DMS79 (cell line): ENCODE data around the gene ZBTB44.
"Not testable (repeated sequence)": the region's sequence is repeated elsewhere in the genome, so short reads cannot be mapped to it uniquely, and the experiment has no call there.

Experiments used
- DNase-seq: peaks from one replicate; lab custom pipeline; 2025; lab: John Stamatoyannopoulos, UW

The ZBTB44 gene

DNA sequence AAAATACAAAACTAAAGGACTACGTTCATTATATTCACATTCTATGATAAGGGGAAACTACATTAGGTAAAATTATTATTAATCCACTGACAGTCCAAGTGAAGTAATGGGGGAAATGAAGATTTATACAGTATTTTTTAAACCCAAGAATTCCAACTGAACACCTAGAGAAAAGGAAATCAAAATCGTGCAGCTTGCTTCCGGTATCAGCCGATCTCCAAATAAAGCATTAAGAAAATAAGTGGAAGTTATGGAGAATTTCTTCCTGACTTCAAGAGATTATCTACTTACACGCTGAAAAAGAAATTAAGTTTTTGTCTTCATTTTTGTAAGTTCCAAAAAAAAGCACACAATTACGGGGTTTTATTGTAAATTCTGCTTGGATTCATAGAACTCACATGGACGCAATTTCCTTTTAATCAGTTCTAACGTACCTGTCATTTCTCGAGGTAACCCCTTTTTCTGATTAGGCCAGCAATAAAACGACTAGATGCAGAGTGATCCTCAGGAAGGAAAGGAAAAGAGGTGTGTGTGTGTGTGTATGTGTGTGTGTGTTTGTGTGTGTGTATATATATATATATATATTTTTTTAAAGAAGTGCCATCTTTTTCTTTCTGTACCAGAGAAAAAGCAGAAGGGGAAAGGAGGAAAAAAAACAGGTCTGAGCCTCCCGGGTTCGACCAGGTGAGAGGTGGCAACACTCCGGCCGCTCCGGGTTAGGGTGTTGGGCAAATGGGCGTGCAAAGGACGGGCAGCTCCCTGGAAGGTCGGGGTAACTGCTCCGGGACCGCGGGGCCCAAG is 1.1 kb downstream of the ZBTB44 start:
- no peak for DNase-seq

DNA sequence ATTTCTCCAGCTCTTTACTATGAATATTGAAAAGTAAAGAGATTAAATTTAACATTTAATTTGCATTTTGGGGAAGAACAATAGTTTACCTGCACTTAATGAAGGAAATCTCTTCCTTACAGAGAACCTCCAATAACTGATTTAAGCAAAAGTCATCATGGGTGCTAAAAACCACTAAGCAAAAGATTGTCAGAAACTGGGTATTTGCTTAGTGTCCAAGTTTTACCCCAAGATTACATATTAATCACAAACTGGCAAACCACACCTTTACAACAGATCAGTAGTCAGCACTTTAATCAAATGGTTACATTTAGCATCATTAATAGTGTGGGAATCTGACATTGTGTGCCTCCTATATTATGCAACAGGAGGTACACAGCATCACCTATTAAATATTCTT is 2.7 kb downstream of the ZBTB44 start:
- DNase-seq, result no peak

DNA sequence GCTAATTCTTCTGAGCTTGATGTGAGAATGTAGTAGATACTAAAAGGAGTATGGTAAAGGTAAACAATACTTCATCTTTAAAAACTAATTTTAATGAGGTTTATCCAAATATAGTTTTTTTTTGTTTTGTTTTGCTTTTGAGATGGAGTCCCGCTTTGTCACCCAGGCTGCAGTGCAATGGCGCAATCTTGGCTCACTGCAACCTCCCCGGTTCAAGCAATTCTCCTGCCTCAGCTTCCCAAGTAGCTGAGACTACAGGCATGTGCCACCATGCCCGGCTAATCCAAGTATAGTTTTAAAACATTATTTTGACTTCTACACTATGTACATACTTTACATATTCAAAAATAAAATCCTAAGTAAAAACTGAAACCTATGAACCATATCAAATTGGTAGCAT is 4.1 kb downstream of the ZBTB44 start:
- DNase-seq, result no peak

DNA sequence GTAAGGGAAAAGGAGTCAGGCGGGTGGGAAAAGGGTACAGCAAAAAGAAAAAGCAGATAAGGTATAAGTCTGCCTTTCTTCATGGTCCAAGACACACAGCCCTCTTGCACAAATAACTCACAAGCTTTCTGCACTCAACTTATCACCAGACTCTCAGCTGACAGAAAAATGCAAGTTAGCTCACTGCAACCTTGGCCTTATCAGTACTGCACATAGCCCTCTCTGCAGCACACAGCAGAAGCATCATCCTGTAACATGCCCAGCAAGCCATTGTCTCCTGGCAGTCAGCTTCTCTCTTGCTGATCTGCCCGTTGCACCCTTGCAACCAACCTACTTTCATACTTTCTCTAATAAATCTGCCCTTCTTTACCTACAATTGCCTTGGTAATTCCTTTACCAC is 5.8 kb downstream of the ZBTB44 start:
- no peak for DNase-seq

DNA sequence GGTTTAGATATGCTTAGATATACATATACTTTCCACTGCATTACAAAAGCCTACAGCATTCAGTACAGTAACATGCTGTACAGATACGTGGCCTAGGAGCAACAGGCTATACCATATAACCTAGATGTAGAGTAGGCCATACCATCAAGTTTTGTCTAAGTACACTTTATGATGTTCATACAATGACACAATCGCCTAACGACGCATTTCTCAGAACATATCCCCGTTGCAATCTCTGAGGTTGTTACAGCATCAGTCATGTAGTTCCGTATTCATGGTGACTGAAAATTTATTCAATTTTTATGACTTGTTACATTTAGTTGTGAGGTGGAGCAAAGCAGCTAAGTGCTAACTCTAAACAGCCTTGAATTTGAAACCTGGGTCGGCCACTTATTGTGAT is 6.7 kb downstream of the ZBTB44 start:
- no peak for DNase-seq

DNA sequence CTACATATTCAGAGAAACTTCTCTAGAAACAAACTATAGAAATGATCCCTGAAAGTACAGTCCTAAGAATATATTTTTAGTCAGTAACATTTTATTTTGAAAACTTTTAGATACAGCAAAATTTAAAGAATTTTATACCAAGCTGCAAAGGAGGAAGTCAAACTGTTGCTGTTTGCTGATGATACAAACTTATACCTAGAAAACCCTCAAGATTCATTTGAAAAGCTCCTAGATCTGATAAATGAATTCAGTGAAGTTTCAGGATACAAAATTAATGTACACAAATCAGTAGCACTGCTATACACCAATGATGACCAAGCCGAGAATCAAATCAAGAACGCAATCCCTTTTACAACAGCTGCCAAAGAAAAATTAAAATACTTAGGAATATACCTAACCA is 10.1 kb downstream of the ZBTB44 start:
- no peak for DNase-seq

DNA sequence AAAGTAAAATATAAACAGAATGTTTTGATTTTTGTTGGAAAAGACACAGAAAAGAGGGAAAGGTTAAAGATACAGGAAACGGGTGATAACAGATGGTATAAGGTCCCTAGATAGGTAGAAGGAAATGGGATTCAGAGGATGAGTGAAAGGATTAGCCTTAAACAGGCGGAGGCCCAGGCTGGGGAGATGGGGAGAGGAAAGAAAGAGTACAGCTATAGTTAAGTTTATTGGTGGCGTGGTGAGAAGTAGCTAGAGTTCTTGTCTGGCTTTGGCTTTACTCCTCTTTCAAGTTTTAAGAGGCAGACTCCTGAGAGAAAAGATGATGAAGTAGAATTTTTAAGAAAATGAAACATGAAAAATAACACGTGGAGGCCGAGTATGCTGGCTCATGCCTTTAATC is 13.7 kb downstream of the ZBTB44 start:
- no peak for DNase-seq

DNA sequence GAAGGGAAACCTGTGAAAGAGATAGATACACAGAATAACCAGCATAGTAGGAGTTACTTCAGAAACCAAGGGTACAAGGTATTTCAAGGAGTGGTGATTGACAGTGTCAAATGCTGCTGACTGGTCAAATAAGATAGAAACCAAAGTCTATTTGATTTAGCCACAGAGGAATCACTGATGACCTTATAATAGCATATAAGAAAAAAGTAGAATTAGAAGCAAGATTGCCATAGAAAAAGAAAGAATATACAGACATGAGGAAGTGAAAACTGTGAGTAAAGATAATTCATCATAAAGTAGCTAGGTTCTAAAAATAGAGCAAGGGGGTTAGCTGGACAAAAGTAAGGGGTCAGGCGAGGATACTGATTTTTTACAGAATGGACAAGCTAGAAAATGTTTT is 14.2 kb downstream of the ZBTB44 start:
- no peak for DNase-seq

DNA sequence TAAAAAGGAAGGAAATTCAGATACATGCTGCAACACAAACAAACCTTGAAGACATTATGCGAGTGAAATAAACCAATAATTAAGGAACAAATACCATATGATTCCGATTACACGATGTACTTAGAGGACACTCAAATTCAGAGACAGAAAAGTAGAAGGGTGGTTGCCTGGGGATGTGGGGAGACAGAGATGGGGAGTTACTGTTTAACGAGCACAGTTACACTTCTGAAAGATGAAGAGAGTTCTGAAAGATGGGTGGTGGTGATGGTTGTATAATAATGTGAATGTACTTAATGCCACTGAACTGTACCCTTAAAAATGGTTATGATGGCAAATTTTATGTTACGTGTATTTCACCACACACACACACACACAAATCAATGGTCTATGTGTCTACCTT is 14.7 kb downstream of the ZBTB44 start:
- no peak for DNase-seq

DNA sequence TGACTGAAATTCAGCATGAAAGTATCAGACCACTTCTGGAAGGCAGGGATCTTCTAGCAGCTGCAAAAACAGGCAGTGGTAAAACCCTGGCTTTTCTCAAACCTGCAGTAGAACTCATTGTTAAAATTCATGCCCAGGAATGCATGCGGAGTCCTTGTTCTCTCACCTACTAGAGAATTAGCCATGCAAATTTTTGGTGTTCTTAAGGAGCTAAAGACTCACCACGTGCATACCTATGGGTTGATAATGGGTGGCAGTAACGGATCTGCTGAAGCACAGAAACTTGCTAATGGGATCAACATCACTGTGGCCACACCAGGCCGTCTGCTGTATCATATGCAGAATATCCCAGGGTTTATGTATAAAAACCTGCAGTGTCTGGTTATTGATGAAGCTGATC is 19.1 kb downstream of the ZBTB44 start:
- DNase-seq, result no peak

DNA sequence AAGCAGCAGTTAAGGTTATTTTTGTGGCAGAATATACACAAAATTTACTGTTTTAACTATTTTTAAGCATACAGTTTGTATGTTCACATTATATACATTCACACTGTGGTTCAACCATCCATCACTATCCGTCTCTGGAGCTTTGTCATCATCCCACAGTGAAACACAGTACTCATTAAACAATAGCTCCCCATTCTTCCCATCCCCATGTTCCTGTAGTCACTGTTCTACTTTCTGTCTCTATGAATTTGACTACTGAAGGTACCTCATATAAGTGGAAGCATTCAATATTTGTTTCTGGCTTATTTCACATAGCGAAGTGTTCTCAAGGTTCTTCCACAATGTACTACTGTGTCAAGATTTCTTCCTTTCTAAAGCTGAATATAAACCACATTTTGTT is 32.6 kb downstream of the ZBTB44 start:
- DNase-seq, result no peak

DNA sequence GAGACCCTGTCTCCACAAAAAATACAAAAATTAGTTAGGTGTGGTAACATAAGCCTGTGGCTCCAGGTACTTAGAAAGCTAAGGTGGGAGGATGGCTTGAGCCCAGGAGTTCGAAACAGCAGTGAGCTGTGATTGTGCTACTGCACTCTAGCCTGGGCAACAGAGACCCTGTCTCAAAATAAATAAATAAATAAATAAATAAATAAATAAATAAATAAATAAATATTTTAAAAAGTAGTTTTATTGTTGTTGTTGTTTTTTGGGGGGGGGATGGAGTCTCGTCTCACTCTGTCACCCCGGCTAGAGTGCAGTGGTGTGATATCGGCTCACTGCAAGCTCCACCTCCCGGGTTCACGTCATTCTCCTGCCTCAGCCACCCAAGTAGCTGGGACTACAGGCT is 33.4 kb downstream of the ZBTB44 start:
- not testable (repeated sequence) for DNase-seq

DNA sequence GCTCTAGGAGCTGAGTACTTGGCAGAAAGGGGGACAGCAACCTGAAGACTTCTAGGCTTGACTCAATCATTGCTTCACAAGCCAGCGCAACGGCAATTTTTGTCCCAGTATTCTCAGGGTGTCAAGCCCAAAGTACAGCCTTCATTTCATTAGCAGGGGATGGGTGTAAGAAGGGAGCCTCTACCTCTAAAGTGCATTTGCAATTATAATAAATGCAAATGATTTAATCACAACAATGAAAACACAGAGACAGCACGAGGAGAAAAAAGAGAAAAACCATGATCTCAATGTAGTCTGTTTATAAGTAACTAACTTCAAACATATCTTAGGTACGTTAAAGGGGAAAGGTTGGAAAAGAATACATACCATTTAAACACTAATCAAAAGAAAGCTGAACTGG is 34.7 kb downstream of the ZBTB44 start:
- no peak for DNase-seq

DNA sequence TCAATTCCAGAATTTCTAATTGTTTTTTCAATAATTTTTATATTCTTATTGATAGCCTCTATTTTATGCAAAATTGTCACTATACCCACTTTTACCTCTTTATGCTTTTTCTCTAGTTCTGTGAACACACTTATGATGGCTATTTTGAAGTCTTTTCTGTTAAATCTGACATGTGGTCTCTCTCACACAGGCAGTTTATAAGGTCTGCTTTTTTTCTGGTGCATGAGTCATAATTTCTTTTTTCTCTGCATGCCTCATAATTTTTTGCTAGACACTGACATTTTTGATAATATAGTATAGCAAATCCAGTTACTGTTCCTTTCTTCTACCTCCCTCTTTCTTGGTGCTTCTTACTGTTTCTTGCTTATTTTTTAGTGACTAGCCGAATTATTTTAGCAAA is 36.0 kb downstream of the ZBTB44 start:
- no peak for DNase-seq

DNA sequence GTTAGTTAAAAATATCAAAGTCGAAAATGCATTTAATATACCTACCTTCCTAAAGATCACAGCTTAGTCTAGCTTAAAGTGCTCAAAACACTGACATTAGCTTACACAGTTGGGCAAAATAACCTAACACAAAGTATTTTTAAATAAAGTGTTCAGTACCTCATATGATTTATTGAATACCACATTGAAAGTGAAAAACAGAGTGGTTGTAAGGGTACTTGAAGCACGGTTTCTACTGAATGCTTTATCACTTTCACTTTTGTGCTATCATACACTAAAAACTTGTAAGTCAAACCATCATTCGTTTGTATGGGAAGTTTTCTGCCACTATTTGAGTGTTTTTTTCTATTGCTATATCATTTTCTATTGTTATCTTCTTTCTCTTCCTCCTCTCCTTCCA is 36.6 kb downstream of the ZBTB44 start:
- DNase-seq, result no peak

DNA sequence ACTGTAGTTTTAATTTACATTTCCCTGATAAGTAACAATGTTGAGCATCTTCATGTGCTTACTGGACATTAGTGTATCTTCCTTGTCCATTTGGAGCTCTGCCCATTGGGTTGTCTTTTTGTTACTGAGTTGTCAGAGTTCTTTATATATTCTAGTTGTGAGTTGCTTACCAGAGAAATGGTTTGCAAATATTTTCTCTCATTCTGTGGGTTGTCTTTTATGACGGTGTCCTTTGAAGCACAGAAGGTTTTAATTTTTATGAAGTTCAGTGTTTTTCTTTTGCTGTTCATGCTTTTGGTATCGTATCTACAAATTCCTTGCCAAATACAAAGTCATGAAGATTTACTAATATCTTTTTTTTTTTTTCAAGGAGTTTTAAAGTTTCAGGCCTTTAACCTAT is 42.4 kb downstream of the ZBTB44 start:
- DNase-seq, result no peak

DNA sequence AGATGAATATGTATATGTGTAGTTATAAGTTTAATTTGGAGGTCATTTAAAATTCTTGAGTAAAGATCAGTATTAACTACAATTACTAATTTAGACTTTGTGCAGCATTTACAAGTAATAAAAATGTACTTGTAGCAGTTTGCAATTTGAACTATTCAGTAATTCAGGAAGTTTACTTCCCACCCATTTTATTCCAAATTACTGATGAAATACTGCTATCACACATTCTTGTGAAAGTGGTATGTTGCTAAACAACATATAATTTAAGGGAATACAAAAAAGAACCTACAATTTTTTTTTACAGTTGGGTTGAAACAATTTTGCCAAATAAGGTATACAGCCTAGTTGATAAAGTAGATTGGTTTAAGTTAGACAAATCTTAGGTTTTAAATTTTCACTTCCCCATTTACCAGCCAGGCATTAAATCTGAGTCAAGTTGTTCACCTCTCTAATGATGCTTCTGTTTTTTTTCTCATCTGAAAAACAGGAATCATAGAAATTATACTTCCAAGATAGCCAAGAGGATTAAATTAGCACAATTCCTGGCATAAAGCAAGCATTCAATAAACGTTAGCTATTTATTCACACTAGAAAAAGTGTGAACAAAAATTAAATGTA is 45.3 kb downstream of the ZBTB44 start:
- DNase-seq, result no peak

DNA sequence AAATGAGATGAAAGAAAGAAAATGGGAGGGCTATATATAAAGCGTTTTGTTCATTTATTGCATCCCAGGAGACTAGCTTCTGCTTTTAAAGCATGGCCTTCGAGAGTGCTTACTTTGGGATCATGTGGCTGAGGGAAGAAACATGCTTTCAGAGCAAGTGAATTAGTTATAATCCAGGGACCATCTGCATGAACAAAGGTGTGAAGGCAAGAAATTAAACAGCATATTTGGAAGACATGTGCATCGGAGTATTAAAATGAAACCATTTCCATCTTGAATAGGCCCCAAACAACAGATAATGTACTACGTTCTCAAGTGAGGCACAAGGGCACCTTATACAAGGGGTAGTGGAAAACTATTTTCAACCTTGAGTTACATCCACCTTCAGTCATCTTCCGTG is 51.4 kb downstream of the ZBTB44 start:
- DNase-seq, result no peak

DNA sequence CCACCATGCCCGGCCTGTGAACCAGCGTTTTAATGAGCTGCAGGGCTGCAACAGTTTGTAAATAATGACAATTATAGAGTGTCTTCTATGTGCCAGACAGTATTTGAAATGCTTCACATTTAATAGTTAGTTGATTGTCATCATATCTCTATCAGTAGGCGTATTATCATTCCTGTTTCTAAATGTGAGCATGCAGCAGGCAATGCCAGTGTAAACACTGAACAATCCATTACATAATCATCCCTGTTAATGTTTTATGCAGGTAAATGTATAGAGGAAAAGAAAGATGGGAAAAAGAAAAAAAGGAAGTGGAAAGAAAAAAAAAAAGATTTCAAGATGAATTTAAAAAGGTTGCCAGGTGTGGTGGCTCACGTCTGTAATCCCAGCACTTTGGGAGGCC is 52.3 kb downstream of the ZBTB44 start:
- no peak for DNase-seq

DNA sequence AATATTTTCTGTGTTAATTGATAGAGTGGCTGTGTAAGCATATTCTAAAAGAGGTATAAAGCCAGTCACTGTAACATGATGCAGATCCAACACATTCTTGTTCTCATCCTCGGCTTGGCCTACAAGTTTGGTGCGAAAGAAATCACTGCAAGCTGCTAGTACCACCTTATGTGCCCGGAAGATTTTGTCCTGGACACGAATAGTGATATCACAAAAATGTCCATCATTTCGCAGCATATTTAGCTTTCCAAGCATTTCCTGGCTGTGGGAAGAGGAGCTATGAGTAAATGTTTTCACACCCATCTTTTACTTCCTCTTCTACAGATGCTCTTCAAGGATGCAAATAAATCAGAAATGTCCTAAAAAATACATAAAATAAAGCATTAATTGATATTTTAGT is 53.1 kb downstream of the ZBTB44 start:
- no peak for DNase-seq

DNA sequence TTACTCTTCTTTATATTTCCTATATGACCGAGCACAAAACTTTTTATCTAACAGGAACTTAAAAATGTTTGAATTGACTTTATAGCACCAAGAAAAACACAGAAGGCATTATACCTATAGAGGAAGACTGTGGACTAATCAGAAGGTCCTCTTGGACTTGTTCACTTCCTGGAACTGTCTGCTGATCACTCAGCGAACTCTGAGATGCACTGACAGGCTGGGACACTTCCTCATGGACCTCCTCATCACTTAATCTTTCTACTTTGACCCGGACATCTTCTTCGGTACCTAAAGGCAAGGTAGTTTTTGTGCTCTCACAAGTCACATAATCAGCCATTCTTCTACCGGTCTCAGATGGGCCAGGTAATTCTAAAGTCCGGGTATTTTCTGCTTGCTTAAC is 54.0 kb downstream of the ZBTB44 start:
- no peak for DNase-seq

DNA sequence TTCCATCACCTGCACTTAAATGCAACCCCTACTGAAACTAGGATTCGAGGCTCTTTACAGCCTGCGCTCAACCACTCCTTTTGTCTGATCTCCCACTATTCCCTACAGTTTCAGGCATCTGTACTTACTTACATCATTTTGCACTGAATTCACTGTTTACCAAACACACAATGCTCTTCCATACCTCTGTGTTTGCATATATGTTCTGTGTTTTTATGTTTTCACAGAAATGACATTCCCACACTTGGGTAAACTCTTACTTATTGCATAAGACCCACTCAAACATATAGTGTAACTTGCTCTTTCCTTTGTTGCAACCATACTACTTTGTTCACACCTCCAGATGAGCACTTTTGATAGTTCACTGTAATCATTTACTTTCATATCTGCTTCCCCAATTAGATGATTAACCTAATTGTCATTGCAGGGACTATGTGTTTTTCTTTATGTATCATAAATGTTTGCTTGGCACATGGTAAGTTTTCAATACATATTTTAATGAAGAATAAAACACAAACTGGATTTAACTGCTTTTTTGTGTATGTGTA is 54.6 kb downstream of the ZBTB44 start:
- no peak for DNase-seq

DNA sequence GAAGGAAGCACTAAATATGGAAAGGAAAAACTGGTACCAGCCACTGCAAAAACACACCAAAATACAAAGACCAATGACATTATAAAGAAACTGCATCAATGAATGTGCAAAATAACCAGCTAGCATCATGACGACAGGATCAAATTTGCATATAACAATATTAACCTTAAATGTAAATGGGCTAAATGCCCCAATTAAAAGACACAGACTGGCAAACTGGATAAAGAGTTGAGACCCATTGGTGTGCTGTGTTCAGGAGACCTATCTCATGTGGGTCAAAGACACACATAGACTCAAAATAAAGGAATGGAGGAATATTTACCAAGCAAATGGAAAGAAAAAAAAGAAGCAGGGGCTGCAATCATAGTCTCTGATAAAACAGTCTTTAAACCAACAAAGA is 63.0 kb downstream of the ZBTB44 start:
- not testable (repeated sequence) for DNase-seq

DNA sequence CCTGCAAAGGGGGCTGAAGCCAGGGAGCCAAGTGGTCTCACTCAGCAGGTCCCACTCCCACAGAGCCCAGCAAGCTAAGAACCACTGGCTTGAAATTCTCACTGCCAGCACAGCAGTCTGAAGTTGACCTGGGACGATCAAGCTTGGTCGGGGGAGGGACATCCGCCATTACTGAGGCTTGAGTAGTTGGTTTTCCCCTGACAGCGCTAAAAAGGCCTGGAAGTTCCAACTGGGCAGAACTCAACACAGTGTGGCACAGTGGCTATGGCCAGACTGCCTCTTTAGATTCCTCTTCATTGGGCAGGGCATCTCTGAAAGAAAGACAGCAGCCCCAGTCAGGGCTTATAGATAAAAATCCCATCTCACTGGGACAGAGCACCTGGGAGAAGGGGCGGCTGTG is 64.8 kb downstream of the ZBTB44 start:
- not testable (repeated sequence) for DNase-seq
